HEK293T (cell line): ENCODE data around the gene CAPZA2.

Experiments used
- SP1 ChIP-seq: fragments of 450-650 bp; IDR thresholded peaks from 2 replicates; pipeline ENCODE4 v1.6.1; 2017
- TF ChIP-seq, protein P1 (sequence below): fragments of 450-650 bp; IDR thresholded peaks from 2 replicates; pipeline ENCODE4 v1.6.1; 2016

DNA sequence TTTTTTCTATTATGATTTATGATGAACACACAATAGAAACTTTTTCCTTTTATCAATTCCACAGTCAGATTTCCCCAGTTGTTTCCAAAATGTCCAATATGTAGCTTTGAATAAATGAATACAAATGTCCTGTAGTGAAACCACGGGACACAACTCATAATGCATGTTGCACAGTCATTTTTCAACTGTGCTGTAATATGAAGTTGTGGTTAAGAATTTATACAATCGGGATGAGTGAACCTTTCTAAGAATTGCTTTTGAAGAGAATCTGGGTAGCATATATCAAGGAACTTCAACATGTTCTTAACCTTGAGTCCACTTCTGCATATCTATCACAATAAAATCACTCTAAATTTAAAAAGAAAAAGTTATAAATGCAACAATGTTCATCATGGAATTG is 76.3 kb downstream of the CAPZA2 start:
- TF ChIP-seq, protein P1, sequence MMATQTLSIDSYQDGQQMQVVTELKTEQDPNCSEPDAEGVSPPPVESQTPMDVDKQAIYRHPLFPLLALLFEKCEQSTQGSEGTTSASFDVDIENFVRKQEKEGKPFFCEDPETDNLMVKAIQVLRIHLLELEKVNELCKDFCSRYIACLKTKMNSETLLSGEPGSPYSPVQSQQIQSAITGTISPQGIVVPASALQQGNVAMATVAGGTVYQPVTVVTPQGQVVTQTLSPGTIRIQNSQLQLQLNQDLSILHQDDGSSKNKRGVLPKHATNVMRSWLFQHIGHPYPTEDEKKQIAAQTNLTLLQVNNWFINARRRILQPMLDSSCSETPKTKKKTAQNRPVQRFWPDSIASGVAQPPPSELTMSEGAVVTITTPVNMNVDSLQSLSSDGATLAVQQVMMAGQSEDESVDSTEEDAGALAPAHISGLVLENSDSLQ: no peak
- TF ChIP-seq SP1: no peak
